ENCODE results near the gene FOXD4L3.
"Not testable (repeated sequence)": the region's sequence is repeated elsewhere in the genome, so short reads cannot be mapped to it uniquely, and the experiment has no call there.

FOXD4L3 gene

GRCh38 chr9:68351689-68352088 lies 49.0 kb downstream of the FOXD4L3 start:
- not testable (repeated sequence) for H3K27ac ChIP-seq
